GM12875 (cell line): ENCODE measurements around the gene OTULINL.

ENCODE experiments used
- H3K4me3 ChIP-seq: one replicate; pipeline ENCODE4 v1.5.1; 2011; ENCODE audit warnings: low read depth, low read length, control low read depth
- TF ChIP-seq, protein P1 (sequence below): IDR thresholded peaks from 2 replicates; pipeline ENCODE4 v1.5.1; 2011; ENCODE audit warnings: low read depth, mild to moderate bottlenecking, control low read depth, inconsistent platforms, low read length, moderate library complexity, borderline replicate concordance; ENCODE audit not compliant: insufficient read depth

OTULINL gene

DNA sequence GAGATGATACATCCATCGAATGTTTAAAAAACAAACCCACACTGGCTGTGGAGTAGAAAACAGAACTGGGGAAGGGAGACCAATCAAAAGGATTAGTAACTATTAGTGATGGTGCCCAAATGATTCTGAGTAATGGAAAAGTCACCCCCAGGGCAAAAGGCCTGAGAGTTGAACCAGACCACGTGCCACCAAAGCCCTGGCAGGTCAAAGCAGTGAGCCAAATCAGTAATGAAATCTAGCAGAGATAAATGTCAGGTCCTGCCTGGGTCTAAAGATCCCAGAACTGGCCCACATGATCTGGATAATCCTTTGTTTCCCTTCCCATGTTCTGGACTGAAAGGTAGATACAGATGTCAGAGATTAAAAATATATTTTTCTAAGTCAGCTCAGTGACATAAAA is 9.4 kb downstream of the OTULINL start:
- no peak overlapping the region for H3K4me3 ChIP-seq
- TF ChIP-seq, protein P1, sequence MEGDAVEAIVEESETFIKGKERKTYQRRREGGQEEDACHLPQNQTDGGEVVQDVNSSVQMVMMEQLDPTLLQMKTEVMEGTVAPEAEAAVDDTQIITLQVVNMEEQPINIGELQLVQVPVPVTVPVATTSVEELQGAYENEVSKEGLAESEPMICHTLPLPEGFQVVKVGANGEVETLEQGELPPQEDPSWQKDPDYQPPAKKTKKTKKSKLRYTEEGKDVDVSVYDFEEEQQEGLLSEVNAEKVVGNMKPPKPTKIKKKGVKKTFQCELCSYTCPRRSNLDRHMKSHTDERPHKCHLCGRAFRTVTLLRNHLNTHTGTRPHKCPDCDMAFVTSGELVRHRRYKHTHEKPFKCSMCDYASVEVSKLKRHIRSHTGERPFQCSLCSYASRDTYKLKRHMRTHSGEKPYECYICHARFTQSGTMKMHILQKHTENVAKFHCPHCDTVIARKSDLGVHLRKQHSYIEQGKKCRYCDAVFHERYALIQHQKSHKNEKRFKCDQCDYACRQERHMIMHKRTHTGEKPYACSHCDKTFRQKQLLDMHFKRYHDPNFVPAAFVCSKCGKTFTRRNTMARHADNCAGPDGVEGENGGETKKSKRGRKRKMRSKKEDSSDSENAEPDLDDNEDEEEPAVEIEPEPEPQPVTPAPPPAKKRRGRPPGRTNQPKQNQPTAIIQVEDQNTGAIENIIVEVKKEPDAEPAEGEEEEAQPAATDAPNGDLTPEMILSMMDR = no peak

DNA sequence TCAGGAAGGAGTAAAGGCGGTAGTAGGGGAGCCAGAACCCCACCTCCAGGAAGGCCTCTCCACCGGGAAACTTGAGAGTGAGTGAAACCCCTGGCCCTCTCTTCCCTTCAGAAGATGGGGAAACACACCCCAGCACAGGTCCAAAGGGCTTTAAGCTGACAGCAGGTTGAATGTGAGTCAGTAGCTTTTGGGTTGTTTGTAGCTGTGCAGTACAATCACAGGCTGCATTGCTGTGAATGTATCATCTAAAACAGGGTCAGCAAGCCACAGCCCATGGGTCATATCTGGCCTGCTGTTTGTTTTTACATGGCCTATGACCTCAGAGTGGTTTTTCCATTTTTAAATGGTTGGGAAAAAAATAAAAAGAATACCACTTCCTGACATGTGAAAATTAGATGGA is 10.0 kb downstream of the OTULINL start:
- H3K4me3 ChIP-seq = no peak overlapping the region
- TF ChIP-seq, protein P1 = no peak

GRCh38 chr5:14593326-14594021 is 11.9 kb downstream of the OTULINL start:
- TF ChIP-seq, protein P1 = no peak
- no peak overlapping the region for H3K4me3 ChIP-seq

GRCh38 chr5:14594378-14595074 is 12.9 kb downstream of the OTULINL start:
- TF ChIP-seq, protein P1 = no peak
- H3K4me3 ChIP-seq = no peak overlapping the region

GRCh38 chr5:14595189-14595588 is 13.6 kb downstream of the OTULINL start:
- no peak overlapping the region for H3K4me3 ChIP-seq
- TF ChIP-seq, protein P1 = no peak

GRCh38 chr5:14595891-14596290 is 14.3 kb downstream of the OTULINL start:
- TF ChIP-seq, protein P1 = no peak
- H3K4me3 ChIP-seq = no peak overlapping the region

GRCh38 chr5:14597080-14597479 is 15.5 kb downstream of the OTULINL start:
- TF ChIP-seq, protein P1 = no peak
- H3K4me3 ChIP-seq = no peak overlapping the region
